Measurements from ENCODE around the gene GSE1.
A peak's percentile ranks its signal among the peaks of the same experiment; 100 is the strongest.

GSE1 gene

GRCh38 chr16:85621698-85622428 is 8.7 kb downstream of the GSE1 start:
- Histone ChIP-seq H3K4me3 (ENCODE audit: low read length) (no peak overlapping the region), H3K36me3 (ENCODE audit: control insufficient read depth, insufficient read depth, low read length) (no peaks in the 10 kb centered on the region), H3K9me3 (ENCODE audit: control insufficient read depth, low read length) (no peaks in the 10 kb centered on the region), H3K27me3 (ENCODE audit: control insufficient read depth, insufficient read depth, low read length) (no peaks in the 10 kb centered on the region), H3K9ac (ENCODE audit: low read length) (no peak overlapping the region), H3K4me1 (ENCODE audit: control insufficient read depth, insufficient read depth, low read length) (peaks cover 91% of the 10 kb centered on the region)

GRCh38 chr16:85622683-85623082 is 9.6 kb downstream of the GSE1 start:
- no peak overlapping the region for H3K4me3 ChIP-seq (ENCODE audit: low read length)
- no peaks in the 10 kb centered on the region for H3K36me3 ChIP-seq (ENCODE audit: control insufficient read depth, insufficient read depth, low read length)
- no peak overlapping the region for H3K9ac ChIP-seq (ENCODE audit: low read length)
- peaks cover 84% of the 10 kb centered on the region for H3K4me1 ChIP-seq (ENCODE audit: control insufficient read depth, insufficient read depth, low read length)
- H3K27me3 ChIP-seq (ENCODE audit: control insufficient read depth, insufficient read depth, low read length) = no peaks in the 10 kb centered on the region
- no peaks in the 10 kb centered on the region for H3K9me3 ChIP-seq (ENCODE audit: control insufficient read depth, low read length)

- Histone ChIP-seq H3K4me3 (ENCODE audit: low read length) (no peak overlapping the region), H3K4me1 (ENCODE audit: control insufficient read depth, insufficient read depth, low read length) (peaks cover 84% of the 10 kb centered on the region), H3K9ac (ENCODE audit: low read length) (no peak overlapping the region), H3K27me3 (ENCODE audit: control insufficient read depth, insufficient read depth, low read length) (no peaks in the 10 kb centered on the region), H3K9me3 (ENCODE audit: control insufficient read depth, low read length) (no peaks in the 10 kb centered on the region), H3K36me3 (ENCODE audit: control insufficient read depth, insufficient read depth, low read length) (no peaks in the 10 kb centered on the region)
Observed at GRCh38 chr16:85623250-85623649, 10.1 kb downstream of the GSE1 start.

GRCh38 chr16:85623997-85624601 is 11.0 kb downstream of the GSE1 start:
- H3K9me3 ChIP-seq (ENCODE audit: control insufficient read depth, low read length) = no peaks in the 10 kb centered on the region
- peaks cover 79% of the 10 kb centered on the region for H3K4me1 ChIP-seq (ENCODE audit: control insufficient read depth, insufficient read depth, low read length)
- no peak overlapping the region for H3K9ac ChIP-seq (ENCODE audit: low read length)
- no peak overlapping the region for H3K4me3 ChIP-seq (ENCODE audit: low read length)
- H3K27me3 ChIP-seq (ENCODE audit: control insufficient read depth, insufficient read depth, low read length) = no peaks in the 10 kb centered on the region
- no peaks in the 10 kb centered on the region for H3K36me3 ChIP-seq (ENCODE audit: control insufficient read depth, insufficient read depth, low read length)

- Histone ChIP-seq H3K4me1 (ENCODE audit: control insufficient read depth, insufficient read depth, low read length) (peaks cover 76% of the 10 kb centered on the region), H3K9me3 (ENCODE audit: control insufficient read depth, low read length) (no peaks in the 10 kb centered on the region), H3K36me3 (ENCODE audit: control insufficient read depth, insufficient read depth, low read length) (no peaks in the 10 kb centered on the region), H3K27me3 (ENCODE audit: control insufficient read depth, insufficient read depth, low read length) (no peaks in the 10 kb centered on the region), H3K4me3 (ENCODE audit: low read length) (peak overlapping the region; percentile 14), H3K9ac (ENCODE audit: low read length) (no peak overlapping the region)
Observed at GRCh38 chr16:85624646-85625045, 11.5 kb downstream of the GSE1 start.

- H3K4me1 ChIP-seq (ENCODE audit: control insufficient read depth, insufficient read depth, low read length) = peaks cover 72% of the 10 kb centered on the region
- no peaks in the 10 kb centered on the region for H3K36me3 ChIP-seq (ENCODE audit: control insufficient read depth, insufficient read depth, low read length)
- peak overlapping the region; percentile 14 for H3K4me3 ChIP-seq (ENCODE audit: low read length)
- H3K9ac ChIP-seq (ENCODE audit: low read length) = no peak overlapping the region
- H3K27me3 ChIP-seq (ENCODE audit: control insufficient read depth, insufficient read depth, low read length) = no peaks in the 10 kb centered on the region
- no peaks in the 10 kb centered on the region for H3K9me3 ChIP-seq (ENCODE audit: control insufficient read depth, low read length)
Observed at GRCh38 chr16:85625053-85625452, 11.9 kb downstream of the GSE1 start.

GRCh38 chr16:85625485-85626117 is 12.5 kb downstream of the GSE1 start:
- no peaks in the 10 kb centered on the region for H3K9me3 ChIP-seq (ENCODE audit: control insufficient read depth, low read length)
- peaks cover 67% of the 10 kb centered on the region for H3K4me1 ChIP-seq (ENCODE audit: control insufficient read depth, insufficient read depth, low read length)
- no peaks in the 10 kb centered on the region for H3K36me3 ChIP-seq (ENCODE audit: control insufficient read depth, insufficient read depth, low read length)
- H3K9ac ChIP-seq (ENCODE audit: low read length) = no peak overlapping the region
- H3K4me3 ChIP-seq (ENCODE audit: low read length) = no peak overlapping the region
- H3K27me3 ChIP-seq (ENCODE audit: control insufficient read depth, insufficient read depth, low read length) = no peaks in the 10 kb centered on the region

GRCh38 chr16:85626191-85626981 is 13.3 kb downstream of the GSE1 start:
- H3K27me3 ChIP-seq (ENCODE audit: control insufficient read depth, insufficient read depth, low read length) = no peaks in the 10 kb centered on the region
- H3K9me3 ChIP-seq (ENCODE audit: control insufficient read depth, low read length) = no peaks in the 10 kb centered on the region
- H3K4me3 ChIP-seq (ENCODE audit: low read length) = no peak overlapping the region
- no peaks in the 10 kb centered on the region for H3K36me3 ChIP-seq (ENCODE audit: control insufficient read depth, insufficient read depth, low read length)
- H3K9ac ChIP-seq (ENCODE audit: low read length) = no peak overlapping the region
- peaks cover 59% of the 10 kb centered on the region for H3K4me1 ChIP-seq (ENCODE audit: control insufficient read depth, insufficient read depth, low read length)

- H3K4me3 ChIP-seq (ENCODE audit: low read length) = no peak overlapping the region
- no peaks in the 10 kb centered on the region for H3K36me3 ChIP-seq (ENCODE audit: control insufficient read depth, insufficient read depth, low read length)
- H3K27me3 ChIP-seq (ENCODE audit: control insufficient read depth, insufficient read depth, low read length) = no peaks in the 10 kb centered on the region
- H3K9ac ChIP-seq (ENCODE audit: low read length) = no peak overlapping the region
- H3K4me1 ChIP-seq (ENCODE audit: control insufficient read depth, insufficient read depth, low read length) = peaks cover 52% of the 10 kb centered on the region
- no peaks in the 10 kb centered on the region for H3K9me3 ChIP-seq (ENCODE audit: control insufficient read depth, low read length)
Observed at GRCh38 chr16:85627089-85627488, 14.0 kb downstream of the GSE1 start.

- Histone ChIP-seq H3K4me1 (ENCODE audit: control insufficient read depth, insufficient read depth, low read length) (peaks cover 46% of the 10 kb centered on the region), H3K9me3 (ENCODE audit: control insufficient read depth, low read length) (no peaks in the 10 kb centered on the region), H3K36me3 (ENCODE audit: control insufficient read depth, insufficient read depth, low read length) (no peaks in the 10 kb centered on the region), H3K4me3 (ENCODE audit: low read length) (no peak overlapping the region), H3K27me3 (ENCODE audit: control insufficient read depth, insufficient read depth, low read length) (no peaks in the 10 kb centered on the region), H3K9ac (ENCODE audit: low read length) (no peak overlapping the region)
Observed at GRCh38 chr16:85627526-85628264, 14.6 kb downstream of the GSE1 start.

- H3K9me3 ChIP-seq (ENCODE audit: control insufficient read depth, low read length) = no peaks in the 10 kb centered on the region
- no peaks in the 10 kb centered on the region for H3K36me3 ChIP-seq (ENCODE audit: control insufficient read depth, insufficient read depth, low read length)
- H3K4me3 ChIP-seq (ENCODE audit: low read length) = no peak overlapping the region
- H3K27me3 ChIP-seq (ENCODE audit: control insufficient read depth, insufficient read depth, low read length) = no peaks in the 10 kb centered on the region
- H3K9ac ChIP-seq (ENCODE audit: low read length) = no peak overlapping the region
- peaks cover 41% of the 10 kb centered on the region for H3K4me1 ChIP-seq (ENCODE audit: control insufficient read depth, insufficient read depth, low read length)
Observed at GRCh38 chr16:85628265-85628556, 15.1 kb downstream of the GSE1 start.
